K562 (cell line): ENCODE data around the gene CEP135. TPM values are rescaled to one million over a fixed set of nuclear protein-coding genes. Genes with fewer than 3 reads are reported as not detected.

Experiments
- BRF1 ChIP-seq: IDR thresholded peaks from 3 replicates; pipeline ENCODE4 v1.6.1; 2011; ENCODE audit warnings: borderline replicate concordance, mild to moderate bottlenecking; ENCODE audit not compliant: insufficient read length; ENCODE audit errors: extremely low read depth
- CXXC5 ChIP-seq: fragments of 250-450 bp; sonication (Bioruptor Pico); IDR thresholded peaks from 2 replicates; pipeline ENCODE4 v1.8.0; 2022; ENCODE audit warnings: inconsistent platforms, mild to moderate bottlenecking, moderate library complexity
- E2F1 ChIP-seq: sonication (generic); formaldehyde crosslinking; IDR thresholded peaks from 2 replicates; pipeline ENCODE4 v1.8.1; 2023; ENCODE audit warnings: mild to moderate bottlenecking, missing genetic modification reagents, moderate library complexity
- FIP1L1 ChIP-seq: fragments of 200-400 bp; formaldehyde crosslinking; IDR thresholded peaks from 2 replicates; pipeline ENCODE4 v1.6.1; 2018; ENCODE audit warnings: mild to moderate bottlenecking, low read depth, low read length; ENCODE audit not compliant: poor library complexity, severe bottlenecking
- KLF6 ChIP-seq: fragments of 250-450 bp; sonication (Bioruptor Pico); IDR thresholded peaks from 2 replicates; pipeline ENCODE4 v1.4.0; 2020; ENCODE audit warnings: mild to moderate bottlenecking, moderate library complexity, borderline replicate concordance
- MGA ChIP-seq: fragments of 450-650 bp; IDR thresholded peaks from 2 replicates; pipeline ENCODE4 v1.6.1; 2016; ENCODE audit warnings: mild to moderate bottlenecking, moderate library complexity
- PHF20 ChIP-seq: fragments of 450-650 bp; IDR thresholded peaks from 2 replicates; pipeline ENCODE4 v1.6.1; 2018; ENCODE audit not compliant: partially characterized antibody
- POLR2A ChIP-seq: fragments of 450-650 bp; conservative IDR thresholded peaks from 2 replicates; pipeline ENCODE4 v1.6.1; 2016
- POLR2H ChIP-seq: IDR thresholded peaks from 2 replicates; pipeline ENCODE4 v1.6.1; 2016; ENCODE audit warnings: missing genetic modification characterization, low read depth, mild to moderate bottlenecking, control low read depth, missing compliant biosample characterization, moderate library complexity
- TAF1 ChIP-seq: IDR thresholded peaks from 2 replicates; pipeline ENCODE4 v1.6.1; 2011; ENCODE audit warnings: mild to moderate bottlenecking, low read length, moderate library complexity; ENCODE audit not compliant: insufficient read depth, control insufficient read depth, severe bottlenecking; ENCODE audit errors: extremely low read depth
- ZNF740 ChIP-seq, 3 experiments: fragments of 200-800 bp in 1 of 3; sonication (Bioruptor generic) in 1 of 3; sonication (generic) in 1 of 3; formaldehyde crosslinking in 1 of 3; IDR thresholded peaks; 2 replicates each; pipeline versions ENCODE4 v1.6.1 to v1.8.0; 2016 to 2022; ENCODE audit warnings: mild to moderate bottlenecking in 2 of 3, missing compliant biosample characterization in 2 of 3, missing genetic modification characterization in 2 of 3, missing genetic modification reagents in 1 of 3
- polyA plus RNA-seq, 8 experiments: library from polyadenylated mRNA; depleted of rRNA in 4 of 8; stranded (reverse) in 5 of 8; unstranded in 3 of 8; fragments of >200 nt; fragmentation: Nextera tagmentation in 2 of 8; fragmentation: Illumina TruSeq in 1 of 8; extraction: Ambion mirVana in 2 of 8; extraction: Trizol in 1 of 8; gene quantifications; 2 replicates each; pipeline versions ENCODE4 v1.2.1 to v1.2.3, GENCODE V29; 2011 to 2014; ENCODE audit warnings: inconsistent platforms in 1 of 8, missing spikeins in 1 of 8
- total RNA-seq, 7 experiments: library from RNA; depleted of rRNA in 6 of 7; stranded (reverse); fragments of >200 nt in 6 of 7; fragmentation: Illumina TruSeq in 2 of 7; extraction: Trizol in 2 of 7; gene quantifications; 2 replicates each; pipeline versions ENCODE4 v1.2.1 to v1.2.3, GENCODE V29; 2011 to 2021; ENCODE audit warnings: low replicate concordance in 1 of 7

CEP135 gene
- total and polyA plus RNA-seq, 9 of the 15 experiments (the other 6 are each of a cell fraction or from before 2014, with no cell fraction given): 3.1 to 18.9 (median 15.3) TPM

GRCh38 chr4:55948726-55949481 lies at the start of gene CEP135 (continued):
- 0 out of 2 replicates have a peak, but pooled peaks have one; percentile 48 for TF ChIP-seq MGA
- peak; percentile 70 for TF ChIP-seq TAF1
- no peak for TF ChIP-seq KLF6 (CRISPR knock-in tag)
- peak; percentile 93 for TF ChIP-seq CXXC5
- peak; percentile 89 for TF ChIP-seq PHF20
- peak; percentile 89 for TF ChIP-seq POLR2H (tag)
- peak; percentile 95 for TF ChIP-seq POLR2A
- TF ChIP-seq ZNF740 (CRISPR knock-in tag; IDR thresholded peaks at IDR 0.05): no peak; the same call in 1 of the 2 replicates
- TF ChIP-seq ZNF740 (tag; IDR thresholded peaks at IDR 0.05): peak in 1 of 2 experiments; percentile 54; a peak in 1 of 4 replicates
- TF ChIP-seq FIP1L1: peak; percentile 89
- TF ChIP-seq BRF1: no peak
- TF ChIP-seq E2F1: peak; percentile 82; the same call in 1 of the 2 replicates
